CD14-positive monocyte (primary cell): ENCODE data around the gene FOXA3. TPM values are rescaled to one million over a fixed set of nuclear protein-coding genes. Genes with fewer than 3 reads are reported as not detected.

Source experiments
- DNase-seq, 3 donors: peaks; one replicate each; pipeline ENCODE4 v3.0.0-alpha.2; 2011 to 2022
- H2AFZ ChIP-seq: 2 replicates; pipeline ENCODE4 v1.6.0; 2012; ENCODE audit warnings: mild to moderate bottlenecking, low read depth, low read length, inconsistent platforms; ENCODE audit not compliant: insufficient read depth, poor library complexity, severe bottlenecking
- H3K27ac ChIP-seq, 2 donors: 1 replicate in 1 of 2; 2 replicates in 1 of 2; pipeline ENCODE4 v1.5.1; 2012 to 2013; ENCODE audit warnings: low read length in 2 of 2, control low read depth in 1 of 2, inconsistent platforms in 1 of 2, low read depth in 1 of 2, mild to moderate bottlenecking in 1 of 2
- H3K27me3 ChIP-seq, 2 donors: one replicate each; pipeline versions ENCODE4 v1.6.0 to v1.6.1; 2011 to 2013; ENCODE audit warnings: low read length in 2 of 2; ENCODE audit not compliant: control insufficient read depth in 2 of 2, insufficient read depth in 2 of 2
- H3K36me3 ChIP-seq, 2 donors: replicated peaks in 1 of 2; 1 replicate in 1 of 2; 2 replicates in 1 of 2; pipeline versions ENCODE4 v1.5.1 to v1.6.1; 2012 to 2013; ENCODE audit warnings: low read length in 2 of 2, control low read depth in 1 of 2, inconsistent platforms in 1 of 2, mild to moderate bottlenecking in 1 of 2; ENCODE audit not compliant: insufficient read depth in 2 of 2, control insufficient read depth in 1 of 2
- H3K4me1 ChIP-seq, 2 donors: 1 replicate in 1 of 2; 2 replicates in 1 of 2; pipeline versions ENCODE4 v1.5.1 to v1.6.1; 2012 to 2013; ENCODE audit warnings: low read length in 2 of 2, control low read depth in 1 of 2, inconsistent platforms in 1 of 2, mild to moderate bottlenecking in 1 of 2, moderate library complexity in 1 of 2; ENCODE audit not compliant: insufficient read depth in 2 of 2, control insufficient read depth in 1 of 2
- H3K4me2 ChIP-seq: replicated peaks from 2 replicates; pipeline ENCODE3; 2012; ENCODE audit warnings: low read length, moderate library complexity, mild to moderate bottlenecking; ENCODE audit not compliant: poor library complexity, severe bottlenecking; ENCODE audit errors: extremely low read depth
- H3K4me3 ChIP-seq, 3 experiments: fragments of 200-600 bp in 1 of 3; sonication (generic) in 1 of 3; replicated peaks in 1 of 3; 1 replicate in 2 of 3; 2 replicates in 1 of 3; pipeline ENCODE4 v1.5.1; 2011 to 2013; ENCODE audit warnings: low read length in 3 of 3, mild to moderate bottlenecking in 3 of 3, control low read depth in 2 of 3, low read depth in 2 of 3, inconsistent platforms in 1 of 3, moderate library complexity in 1 of 3
- H3K79me2 ChIP-seq: 2 replicates; pipeline ENCODE4 v1.6.0; 2012; ENCODE audit warnings: mild to moderate bottlenecking, control low read depth, inconsistent platforms, low read length, moderate library complexity; ENCODE audit not compliant: insufficient read depth
- H3K9ac ChIP-seq: 2 replicates; pipeline ENCODE4 v1.6.0; 2017; ENCODE audit warnings: low read length, mild to moderate bottlenecking; ENCODE audit not compliant: insufficient read depth, poor library complexity, severe bottlenecking
- H3K9me3 ChIP-seq, 2 donors: replicated peaks in 1 of 2; 1 replicate in 1 of 2; 2 replicates in 1 of 2; pipeline versions ENCODE4 v1.5.1 to v1.6.1; 2012 to 2013; ENCODE audit warnings: low read length in 2 of 2, control low read depth in 1 of 2; ENCODE audit not compliant: control insufficient read depth in 1 of 2, insufficient read depth in 1 of 2
- H4K20me1 ChIP-seq: 2 replicates; pipeline ENCODE4 v1.6.0; 2012; ENCODE audit warnings: mild to moderate bottlenecking, low read length, control low read depth, moderate library complexity; ENCODE audit not compliant: insufficient read depth
- H3K27ac Mint-ChIP-seq, 7 donors: one replicate each; pipeline ENCODE4 v1.8.0; 2020; ENCODE audit warnings: mild to moderate bottlenecking in 7 of 7, mixed read lengths in 7 of 7, moderate library complexity in 6 of 7, inconsistent platforms in 2 of 7
- H3K27me3 Mint-ChIP-seq, 3 donors: one replicate each; pipeline ENCODE4 v1.8.0; 2021 to 2022; ENCODE audit warnings: low read depth in 3 of 3, mild to moderate bottlenecking in 3 of 3, mixed read lengths in 3 of 3, moderate library complexity in 3 of 3, inconsistent platforms in 1 of 3
- H3K36me3 Mint-ChIP-seq, 2 donors: one replicate each; pipeline ENCODE4 v1.8.0; 2020; ENCODE audit warnings: mixed read lengths in 2 of 2, inconsistent platforms in 1 of 2, mild to moderate bottlenecking in 1 of 2
- H3K4me1 Mint-ChIP-seq: one replicate; pipeline ENCODE4 v1.8.0; 2020; ENCODE audit warnings: mild to moderate bottlenecking, mixed read lengths
- H3K4me3 Mint-ChIP-seq, 2 donors: one replicate each; pipeline ENCODE4 v1.8.0; 2020; ENCODE audit warnings: mild to moderate bottlenecking in 2 of 2, mixed read lengths in 2 of 2, moderate library complexity in 1 of 2
- H3K9me3 Mint-ChIP-seq, 7 donors: one replicate each; pipeline ENCODE4 v1.8.0; 2020 to 2022; ENCODE audit warnings: mixed read lengths in 7 of 7, mild to moderate bottlenecking in 6 of 7, moderate library complexity in 6 of 7, inconsistent platforms in 2 of 7
- WGBS: methylation state at CpG from one replicate; pipeline ENCODE4 v1.1.5; 2013; ENCODE audit warnings: missing lambda C conversion rate; ENCODE audit not compliant: insufficient coverage; 5-methylcytosine and 5-hydroxymethylcytosine counted together
- intact Hi-C, 2 donors: fragments of 100-400 bp; cut with micrococcal nuclease; formaldehyde crosslinking; loops; one replicate each; pipeline versions ENCODE4 v1.15.0 to v1.15.1; 2023
- polyA plus RNA-seq, 3 donors: library from polyadenylated mRNA; depleted of rRNA in 1 of 3; unstranded in 2 of 3; stranded (reverse) in 1 of 3; fragments of 300-500 nt in 2 of 3; fragments of >200 nt in 1 of 3; fragmentation: Illumina TruSeq in 2 of 3; gene quantifications; 1 replicate in 2 of 3; 2 replicates in 1 of 3; pipeline ENCODE4 v1.2.3, GENCODE V29; 2012 to 2021
- TF ChIP-seq, protein P1 (sequence below): fragments of 200-600 bp; IDR thresholded peaks from one replicate; pipeline ENCODE4 v1.8.0; 2022; ENCODE audit warnings: antibody characterized with exemption, mild to moderate bottlenecking

The FOXA3 gene
- polyA plus RNA-seq, 3 donors = not detected

- DNase-seq = no peak
- Mint-ChIP-seq H3K9me3 (no peaks in the 10 kb centered on the region), H3K4me1 (no peaks in the 10 kb centered on the region), H3K4me3 (no peak overlapping the region), H3K36me3 (peaks cover 82 to 98% of the 10 kb centered on the region in 2 donors), H3K27me3 (peaks cover 0 to 5% (median 0%) of the 10 kb centered on the region in 3 donors), H3K27ac (no peak overlapping the region)
- Histone ChIP-seq H3K27ac (no peak overlapping the region), H3K4me1 (no peaks in the 10 kb centered on the region), H2AFZ (no peak overlapping the region), H3K79me2 (no peaks in the 10 kb centered on the region), H3K27me3 (no peaks in the 10 kb centered on the region), H4K20me1 (peaks cover 19% of the 10 kb centered on the region), H3K4me2 (no peak overlapping the region), H3K4me3 (no peak overlapping the region), H3K36me3 (peaks cover 92 to 96% of the 10 kb centered on the region in 2 donors), H3K9me3 (no peaks in the 10 kb centered on the region), H3K9ac (no peak overlapping the region)
- 88% methylated on average over 12 of the region's 12 CpGs for WGBS
- TF ChIP-seq, protein P1, sequence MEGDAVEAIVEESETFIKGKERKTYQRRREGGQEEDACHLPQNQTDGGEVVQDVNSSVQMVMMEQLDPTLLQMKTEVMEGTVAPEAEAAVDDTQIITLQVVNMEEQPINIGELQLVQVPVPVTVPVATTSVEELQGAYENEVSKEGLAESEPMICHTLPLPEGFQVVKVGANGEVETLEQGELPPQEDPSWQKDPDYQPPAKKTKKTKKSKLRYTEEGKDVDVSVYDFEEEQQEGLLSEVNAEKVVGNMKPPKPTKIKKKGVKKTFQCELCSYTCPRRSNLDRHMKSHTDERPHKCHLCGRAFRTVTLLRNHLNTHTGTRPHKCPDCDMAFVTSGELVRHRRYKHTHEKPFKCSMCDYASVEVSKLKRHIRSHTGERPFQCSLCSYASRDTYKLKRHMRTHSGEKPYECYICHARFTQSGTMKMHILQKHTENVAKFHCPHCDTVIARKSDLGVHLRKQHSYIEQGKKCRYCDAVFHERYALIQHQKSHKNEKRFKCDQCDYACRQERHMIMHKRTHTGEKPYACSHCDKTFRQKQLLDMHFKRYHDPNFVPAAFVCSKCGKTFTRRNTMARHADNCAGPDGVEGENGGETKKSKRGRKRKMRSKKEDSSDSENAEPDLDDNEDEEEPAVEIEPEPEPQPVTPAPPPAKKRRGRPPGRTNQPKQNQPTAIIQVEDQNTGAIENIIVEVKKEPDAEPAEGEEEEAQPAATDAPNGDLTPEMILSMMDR = no peak
- intact Hi-C loops = no loop called here
Observed at GRCh38 chr19:45824041-45824471, 40.1 kb upstream of the FOXA3 start.

DNA sequence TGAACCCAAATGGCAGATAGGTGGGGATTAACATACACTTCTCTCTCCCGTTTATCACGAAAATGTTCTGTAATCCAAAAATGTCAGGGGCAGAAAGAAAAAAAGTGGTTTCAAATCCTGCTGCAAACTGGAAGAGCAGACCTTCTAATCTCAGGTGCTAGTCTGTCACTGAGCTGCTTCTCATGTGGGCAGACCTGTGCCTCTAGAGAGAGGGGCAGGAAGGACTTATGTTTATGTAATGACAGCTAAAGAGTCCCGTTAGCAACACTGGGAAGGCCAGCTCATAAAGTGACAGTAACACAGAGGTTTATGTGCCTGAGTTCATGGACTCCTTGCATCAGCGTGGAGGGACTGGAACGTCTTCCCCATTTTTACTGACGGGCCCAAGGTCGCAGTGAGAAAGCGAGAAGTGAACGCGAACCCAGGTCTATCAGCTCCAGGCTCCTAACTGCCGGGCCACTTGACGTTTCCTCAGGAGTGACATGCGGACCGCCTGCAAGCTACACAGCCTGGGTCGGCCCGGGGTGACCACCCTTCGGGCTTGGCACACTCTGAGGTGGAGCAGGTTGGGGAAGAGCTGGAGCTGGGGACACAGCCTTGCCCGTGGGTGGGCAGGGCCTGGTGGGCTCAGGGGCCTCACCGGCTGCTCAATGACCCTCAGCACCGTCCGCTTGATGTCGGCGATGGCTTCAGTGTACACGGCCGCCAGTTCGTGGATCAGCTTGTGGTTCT lies 39.4 kb upstream of the FOXA3 start:
- Histone ChIP-seq H2AFZ (no peak overlapping the region), H3K9ac (no peak overlapping the region), H3K4me2 (no peak overlapping the region), H3K36me3 (peaks cover 96 to 98% of the 10 kb centered on the region in 2 donors), H3K9me3 (no peaks in the 10 kb centered on the region), H3K4me3 (no peak overlapping the region), H3K79me2 (no peaks in the 10 kb centered on the region), H4K20me1 (peaks cover 19% of the 10 kb centered on the region), H3K4me1 (no peaks in the 10 kb centered on the region), H3K27me3 (no peaks in the 10 kb centered on the region), H3K27ac (no peak overlapping the region)
- Mint-ChIP-seq H3K27me3 (peaks cover 0 to 5% (median 0%) of the 10 kb centered on the region in 3 donors), H3K27ac (no peak overlapping the region), H3K36me3 (peaks cover 82 to 99% of the 10 kb centered on the region in 2 donors), H3K9me3 (no peaks in the 10 kb centered on the region), H3K4me3 (no peak overlapping the region), H3K4me1 (no peaks in the 10 kb centered on the region)
- DNase-seq = no peak
- 96% methylated on average over 21 of the region's 26 CpGs for WGBS
- TF ChIP-seq, protein P1 = no peak
- intact Hi-C loops = no loop called here
